PC-9 (cell line): ENCODE measurements around the gene TES. TPM values are rescaled to one million over a fixed set of nuclear protein-coding genes. Genes with fewer than 3 reads are reported as not detected.

ENCODE experiments used
- BruUV-seq: library from RNA; stranded (reverse); fragments of 400-500 nt; replicated peaks from 2 replicates; lab custom pipeline; 2021; lab: Mats Ljungman, UMichigan
- CTCF ChIA-PET: fragments of 300-600 bp; sonication (Branson Sonifier 250); formaldehyde crosslinking; loops from one replicate; lab custom pipeline; 2022; ENCODE audit warnings: antibody characterized with exemption; lab: Charles Lee
- POLR2A ChIA-PET: fragments of 300-600 bp; sonication (Branson Sonifier 250); formaldehyde crosslinking; loops from one replicate; lab custom pipeline; 2022; ENCODE audit warnings: antibody characterized with exemption; ENCODE audit not compliant: unreplicated experiment; lab: Charles Lee
- DNase-seq, 2 experiments: peaks; one replicate each; pipeline versions ENCODE4 v3.0.0 to v3.0.0-alpha.2; 2015 to 2022; ENCODE audit warnings: mixed read lengths in 1 of 2
- H2AFZ ChIP-seq: fragments of 200-600 bp; sonication (generic); 2 replicates; pipeline ENCODE4 v1.8.1; 2017; ENCODE audit warnings: antibody characterized with exemption
- H3F3A ChIP-seq: fragments of 200-600 bp; sonication (generic); 2 replicates; pipeline ENCODE4 v1.8.1; 2017; ENCODE audit warnings: antibody characterized with exemption, mild to moderate bottlenecking, low read depth; ENCODE audit not compliant: insufficient read depth
- H3K27ac ChIP-seq: fragments of 200-600 bp; sonication (generic); 2 replicates; pipeline ENCODE4 v1.6.1; 2016; ENCODE audit warnings: mixed run types
- H3K27me3 ChIP-seq: fragments of 200-600 bp; sonication (generic); 2 replicates; pipeline ENCODE4 v1.6.1; 2016; ENCODE audit warnings: low read depth, mixed run types; ENCODE audit not compliant: insufficient read depth
- H3K36me3 ChIP-seq: fragments of 200-600 bp; sonication (generic); 2 replicates; pipeline ENCODE4 v1.6.1; 2016; ENCODE audit warnings: low read depth, mixed run types
- H3K4me1 ChIP-seq: fragments of 200-600 bp; sonication (generic); replicated peaks from 2 replicates; pipeline ENCODE4 v1.6.1; 2016; ENCODE audit warnings: mixed run types; ENCODE audit not compliant: insufficient read depth
- H3K4me2 ChIP-seq: fragments of 200-600 bp; sonication (generic); 2 replicates; pipeline ENCODE4 v1.6.1; 2017; ENCODE audit warnings: mixed run types
- H3K4me3 ChIP-seq: fragments of 200-600 bp; sonication (generic); 2 replicates; pipeline ENCODE4 v1.6.1; 2016; ENCODE audit warnings: mixed run types
- H3K79me2 ChIP-seq: fragments of 200-600 bp; sonication (generic); 2 replicates; pipeline ENCODE4 v1.6.1; 2017; ENCODE audit warnings: low read depth, mixed run types
- H3K9me2 ChIP-seq: fragments of 200-600 bp; sonication (generic); 2 replicates; pipeline ENCODE4 v1.8.1; 2017; ENCODE audit warnings: mild to moderate bottlenecking; ENCODE audit not compliant: insufficient read depth
- H3K9me3 ChIP-seq: fragments of 200-600 bp; sonication (generic); 2 replicates; pipeline ENCODE4 v1.8.1; 2016; ENCODE audit warnings: low read depth; ENCODE audit not compliant: insufficient read depth
- H4K20me1 ChIP-seq: fragments of 200-600 bp; sonication (generic); 2 replicates; pipeline ENCODE4 v1.8.1; 2017; ENCODE audit not compliant: insufficient read depth
- CTCF ChIP-seq: fragments of 200-600 bp; sonication (generic); conservative IDR thresholded peaks from 2 replicates; pipeline ENCODE4 v1.6.1; 2017; ENCODE audit warnings: mixed run types, antibody characterized with exemption, mild to moderate bottlenecking, moderate library complexity
- EZH2 ChIP-seq: fragments of 200-600 bp; sonication (generic); IDR thresholded peaks from 2 replicates; pipeline ENCODE4 v1.8.0; 2017; ENCODE audit warnings: antibody characterized with exemption, low read depth
- intact Hi-C: fragments of 100-400 bp; cut with micrococcal nuclease; formaldehyde crosslinking; loops from one replicate; pipeline ENCODE4 v1.10.0; 2022; ENCODE audit not compliant: unreplicated experiment
- total RNA-seq: library from RNA; stranded (reverse); gene quantifications from 2 replicates; pipeline ENCODE4 v1.2.3, GENCODE V29; 2021

The TES gene
- total RNA-seq, 1 experiment from 2014 or later = 210 TPM

GRCh38 chr7:116230191-116231005 is 20.1 kb downstream of the TES start:
- POLR2A ChIA-PET = interaction anchor here (0.6 kb wide), 3 partner anchors 19 to 894 kb away, joined by 3 to 8 read pairs (median 6); no protein-coding TSS in a partner anchor
- Histone ChIP-seq H3K4me2 (no peak overlapping the region), H3K36me3 (peaks cover 6% of the 10 kb centered on the region), H3K4me3 (no peak overlapping the region), H3K27me3 (no peaks in the 10 kb centered on the region), H3K27ac (no peak overlapping the region; the same call in 1 of the 2 replicates), H3K9me3 (peaks cover 4% of the 10 kb centered on the region; the same call in 1 of the 2 replicates), H4K20me1 (peaks cover 33% of the 10 kb centered on the region), H2AFZ (no peak overlapping the region), H3K9me2 (no peaks in the 10 kb centered on the region), H3K4me1 (peaks cover 40% of the 10 kb centered on the region), H3K79me2 (peaks cover 89% of the 10 kb centered on the region), H3F3A (peaks cover 23% of the 10 kb centered on the region; the same call in 1 of the 2 replicates)
- no peak for DNase-seq
- BruUV-seq = no TSS peak
- TF ChIP-seq EZH2 = no peak
- no peak for TF ChIP-seq CTCF
- CTCF ChIA-PET = no interaction called here
- intact Hi-C loops = no loop called here

GRCh38 chr7:116231543-116231942 is 21.2 kb downstream of the TES start:
- POLR2A ChIA-PET = interaction anchor here (0.6 to 0.7 kb wide), 4 partner anchors 19 to 211 kb away, joined by 3 to 11 read pairs (median 6); no protein-coding TSS in a partner anchor
- peaks cover 82% of the 10 kb centered on the region for H3K79me2 ChIP-seq
- H3F3A ChIP-seq = peaks cover 23% of the 10 kb centered on the region; the same call in 1 of the 2 replicates
- peaks cover 4% of the 10 kb centered on the region; the same call in 1 of the 2 replicates for H3K9me3 ChIP-seq
- CTCF ChIA-PET = no interaction called here
- TF ChIP-seq CTCF (no peak), EZH2 (no peak)
- BruUV-seq = no TSS peak
- no peaks in the 10 kb centered on the region for H3K27me3 ChIP-seq
- DNase-seq = no peak
- no peak overlapping the region for H2AFZ ChIP-seq
- H3K4me2 ChIP-seq = peak overlapping the region; percentile 43
- intact Hi-C loops = no loop called here
- peaks cover 45% of the 10 kb centered on the region for H3K4me1 ChIP-seq
- no peaks in the 10 kb centered on the region for H3K9me2 ChIP-seq
- no peak overlapping the region for H3K4me3 ChIP-seq
- peaks cover 9% of the 10 kb centered on the region; the same call in 1 of the 2 replicates for H3K36me3 ChIP-seq
- peaks cover 29% of the 10 kb centered on the region for H4K20me1 ChIP-seq
- peak overlapping the region; percentile 38 for H3K27ac ChIP-seq

- TF ChIP-seq EZH2 = no peak
- no peak for TF ChIP-seq CTCF
- H3K79me2 ChIP-seq = peaks cover 83% of the 10 kb centered on the region
- peak overlapping the region; percentile 43 for H3K4me2 ChIP-seq
- no peak overlapping the region for H3K4me3 ChIP-seq
- CTCF ChIA-PET = no interaction called here
- BruUV-seq = no TSS peak
- H2AFZ ChIP-seq = no peak overlapping the region
- H3F3A ChIP-seq = peaks cover 22% of the 10 kb centered on the region; the same call in 1 of the 2 replicates
- peaks cover 4% of the 10 kb centered on the region; the same call in 1 of the 2 replicates for H3K9me3 ChIP-seq
- peaks cover 45% of the 10 kb centered on the region for H3K4me1 ChIP-seq
- no peaks in the 10 kb centered on the region for H3K27me3 ChIP-seq
- DNase-seq = no peak
- peaks cover 13% of the 10 kb centered on the region; the same call in 1 of the 2 replicates for H3K36me3 ChIP-seq
- peaks cover 32% of the 10 kb centered on the region for H4K20me1 ChIP-seq
- intact Hi-C loops = loop anchor here (2.0 kb wide), 2 partner anchors 13 to 21 kb away; partner anchors contain the start of gene TES
- H3K27ac ChIP-seq = peak overlapping the region; percentile 38
- POLR2A ChIA-PET = interaction anchor here (0.6 to 0.7 kb wide), 4 partner anchors 19 to 211 kb away, joined by 3 to 11 read pairs (median 6); no protein-coding TSS in a partner anchor
- no peaks in the 10 kb centered on the region for H3K9me2 ChIP-seq
These were observed 21.6 kb downstream of the TES start for GRCh38 chr7:116231949-116232348.
